ENCODE results near the gene CFAP97.

CFAP97 gene

DNA sequence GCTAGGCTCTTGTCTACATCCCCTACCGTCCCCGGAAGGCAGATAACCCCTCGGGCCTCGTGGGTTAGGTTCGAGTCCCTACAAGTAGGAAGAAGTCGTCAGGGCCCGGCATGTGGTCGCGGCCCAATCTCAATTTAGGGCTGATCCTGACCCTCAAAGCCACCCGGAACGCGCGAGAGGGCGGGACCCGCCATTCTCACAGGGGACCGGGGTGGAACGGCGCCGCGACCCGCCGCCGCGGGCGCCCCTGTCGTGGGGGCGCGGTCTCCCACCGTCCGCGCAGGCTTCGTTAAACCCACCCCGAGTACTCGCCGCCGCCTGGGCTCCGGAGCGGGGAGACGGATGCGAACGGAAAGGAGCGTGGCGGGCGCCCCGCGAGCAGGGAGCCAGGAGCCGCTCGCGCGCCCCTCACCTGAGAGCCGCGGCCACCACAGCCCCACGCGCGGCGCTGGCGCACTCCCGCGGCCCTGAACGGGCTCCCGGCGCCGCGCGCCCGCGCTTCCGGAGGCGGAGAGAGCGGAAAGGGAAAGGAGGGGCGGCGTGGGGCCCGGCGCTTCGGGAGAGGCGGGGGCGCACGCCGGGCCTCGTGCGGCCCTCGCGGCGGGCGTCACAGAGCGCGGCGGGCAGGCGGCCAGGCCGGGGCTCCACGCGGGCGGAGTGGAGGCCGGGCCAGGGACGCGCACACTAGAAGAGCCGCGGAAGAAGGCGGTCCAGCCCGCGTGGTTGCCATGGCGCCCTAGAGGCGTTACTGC, at the start of gene CFAP97:
Gene CFAP97 (minus strand): TSS at position 515 of the 752 bp plus-strand sequence. CDS start 12,804 bp downstream, outside the sequence.
- Mint-ChIP-seq H3K27me3 (ENCODE audit: low read depth, poor library complexity) (peaks cover 13% of the 10 kb centered on the region), H3K27ac (peak within 1 kb of the TSS; percentile 36), H3K9me3 (peaks cover 11% of the 10 kb centered on the region), H3K4me1 (peaks cover 37% of the 10 kb centered on the region), H3K36me3 (ENCODE audit: low read depth) (peaks cover 32% of the 10 kb centered on the region), H3K4me3 (peak within 1 kb of the TSS; percentile 92)
- TF ChIP-seq, protein P1, sequence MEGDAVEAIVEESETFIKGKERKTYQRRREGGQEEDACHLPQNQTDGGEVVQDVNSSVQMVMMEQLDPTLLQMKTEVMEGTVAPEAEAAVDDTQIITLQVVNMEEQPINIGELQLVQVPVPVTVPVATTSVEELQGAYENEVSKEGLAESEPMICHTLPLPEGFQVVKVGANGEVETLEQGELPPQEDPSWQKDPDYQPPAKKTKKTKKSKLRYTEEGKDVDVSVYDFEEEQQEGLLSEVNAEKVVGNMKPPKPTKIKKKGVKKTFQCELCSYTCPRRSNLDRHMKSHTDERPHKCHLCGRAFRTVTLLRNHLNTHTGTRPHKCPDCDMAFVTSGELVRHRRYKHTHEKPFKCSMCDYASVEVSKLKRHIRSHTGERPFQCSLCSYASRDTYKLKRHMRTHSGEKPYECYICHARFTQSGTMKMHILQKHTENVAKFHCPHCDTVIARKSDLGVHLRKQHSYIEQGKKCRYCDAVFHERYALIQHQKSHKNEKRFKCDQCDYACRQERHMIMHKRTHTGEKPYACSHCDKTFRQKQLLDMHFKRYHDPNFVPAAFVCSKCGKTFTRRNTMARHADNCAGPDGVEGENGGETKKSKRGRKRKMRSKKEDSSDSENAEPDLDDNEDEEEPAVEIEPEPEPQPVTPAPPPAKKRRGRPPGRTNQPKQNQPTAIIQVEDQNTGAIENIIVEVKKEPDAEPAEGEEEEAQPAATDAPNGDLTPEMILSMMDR (IDR thresholded peaks at IDR 0.05) = no peak
- peak; percentile 69 for DNase-seq

GRCh38 chr4:185249105-185249504, 45.3 kb upstream of the CFAP97 start:
- Mint-ChIP-seq H3K27ac (no peak overlapping the region), H3K4me1 (peaks cover 2% of the 10 kb centered on the region)

GRCh38 chr4:185248393-185249039, 44.7 kb upstream of the CFAP97 start:
- TF ChIP-seq, protein P1 (IDR thresholded peaks at IDR 0.05) = no peak
- no peaks in the 10 kb centered on the region for H3K27me3 Mint-ChIP-seq (ENCODE audit: low read depth, poor library complexity)
- peaks cover 33% of the 10 kb centered on the region for H3K36me3 Mint-ChIP-seq (ENCODE audit: low read depth)

More at GRCh38 chr4:185249105-185249504, 45.3 kb upstream of the CFAP97 start:
- TF ChIP-seq, protein P1 (IDR thresholded peaks at IDR 0.05) = no peak
- Mint-ChIP-seq H3K9me3 (peaks cover 11% of the 10 kb centered on the region), H3K27me3 (ENCODE audit: low read depth, poor library complexity) (no peaks in the 10 kb centered on the region), H3K4me3 (no peak overlapping the region), H3K36me3 (ENCODE audit: low read depth) (peaks cover 31% of the 10 kb centered on the region)
- no peak for DNase-seq

GRCh38 chr4:185247151-185247550, 43.4 kb upstream of the CFAP97 start:
- H3K4me3 Mint-ChIP-seq = no peak overlapping the region
- no peak overlapping the region for H3K27ac Mint-ChIP-seq
- no peaks in the 10 kb centered on the region for H3K27me3 Mint-ChIP-seq (ENCODE audit: low read depth, poor library complexity)
- H3K9me3 Mint-ChIP-seq = peaks cover 15% of the 10 kb centered on the region
- DNase-seq = no peak
- H3K4me1 Mint-ChIP-seq = no peaks in the 10 kb centered on the region
- TF ChIP-seq, protein P1 (IDR thresholded peaks at IDR 0.05) = no peak
- H3K36me3 Mint-ChIP-seq (ENCODE audit: low read depth) = peaks cover 40% of the 10 kb centered on the region

More at GRCh38 chr4:185248393-185249039, 44.7 kb upstream of the CFAP97 start:
- Mint-ChIP-seq H3K4me1 (no peaks in the 10 kb centered on the region), H3K9me3 (peaks cover 11% of the 10 kb centered on the region), H3K27ac (peak overlapping the region; percentile 57), H3K4me3 (no peak overlapping the region)
- DNase-seq = no peak

- Mint-ChIP-seq H3K27me3 (ENCODE audit: low read depth, poor library complexity) (no peaks in the 10 kb centered on the region), H3K27ac (no peak overlapping the region), H3K4me3 (no peak overlapping the region), H3K9me3 (peaks cover 22% of the 10 kb centered on the region), H3K36me3 (ENCODE audit: low read depth) (peaks cover 44% of the 10 kb centered on the region), H3K4me1 (no peaks in the 10 kb centered on the region)
- no peak for DNase-seq
- TF ChIP-seq, protein P1 (IDR thresholded peaks at IDR 0.05) = no peak
These were observed 42.7 kb upstream of the CFAP97 start for GRCh38 chr4:185246453-185246852.

Measured in nephron progenitor cell (in vitro differentiated cells).